ENCODE data around the gene TREM1.

DNA sequence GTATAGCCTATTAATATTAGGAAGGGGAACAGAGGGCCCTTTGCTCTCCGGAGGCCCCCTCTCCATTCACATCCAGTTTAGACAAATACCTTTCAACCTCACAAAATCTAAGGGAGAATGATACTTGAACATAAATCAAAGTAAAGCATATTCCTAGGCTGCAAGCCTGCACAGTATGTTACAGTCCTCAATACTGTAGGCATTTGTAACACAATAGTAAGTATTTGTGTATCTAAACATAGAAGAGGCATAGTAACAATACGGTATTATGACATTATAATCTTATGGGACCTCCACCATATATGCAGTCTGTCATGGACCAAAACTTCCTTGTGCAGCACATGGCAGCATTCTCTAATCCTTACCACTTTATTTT, 2.3 kb upstream of the TREM1 start:
- TF ChIP-seq, protein P1, sequence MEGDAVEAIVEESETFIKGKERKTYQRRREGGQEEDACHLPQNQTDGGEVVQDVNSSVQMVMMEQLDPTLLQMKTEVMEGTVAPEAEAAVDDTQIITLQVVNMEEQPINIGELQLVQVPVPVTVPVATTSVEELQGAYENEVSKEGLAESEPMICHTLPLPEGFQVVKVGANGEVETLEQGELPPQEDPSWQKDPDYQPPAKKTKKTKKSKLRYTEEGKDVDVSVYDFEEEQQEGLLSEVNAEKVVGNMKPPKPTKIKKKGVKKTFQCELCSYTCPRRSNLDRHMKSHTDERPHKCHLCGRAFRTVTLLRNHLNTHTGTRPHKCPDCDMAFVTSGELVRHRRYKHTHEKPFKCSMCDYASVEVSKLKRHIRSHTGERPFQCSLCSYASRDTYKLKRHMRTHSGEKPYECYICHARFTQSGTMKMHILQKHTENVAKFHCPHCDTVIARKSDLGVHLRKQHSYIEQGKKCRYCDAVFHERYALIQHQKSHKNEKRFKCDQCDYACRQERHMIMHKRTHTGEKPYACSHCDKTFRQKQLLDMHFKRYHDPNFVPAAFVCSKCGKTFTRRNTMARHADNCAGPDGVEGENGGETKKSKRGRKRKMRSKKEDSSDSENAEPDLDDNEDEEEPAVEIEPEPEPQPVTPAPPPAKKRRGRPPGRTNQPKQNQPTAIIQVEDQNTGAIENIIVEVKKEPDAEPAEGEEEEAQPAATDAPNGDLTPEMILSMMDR (optimal IDR thresholded peaks at IDR 0.05 in 1 of 3, IDR thresholded peaks at IDR 0.05 in 1 of 3, conservative IDR thresholded peaks at IDR 0.05 in 1 of 3; ENCODE audit: extremely low read depth in 1 of 3, insufficient read depth in 2 of 3, low read length in 3 of 3) = no peak
- TF ChIP-seq EZH2 (IDR thresholded peaks at IDR 0.05; ENCODE audit: low read length) = no peak
